Spinal cord (tissue), 10 donors: ENCODE measurements around the gene AOPEP. TPM values are rescaled to one million over a fixed set of nuclear protein-coding genes. Genes with fewer than 3 reads are reported as not detected.
A peak's percentile ranks its signal among the peaks of the same experiment; 100 is the strongest.

Source experiments
- DNase-seq, 6 donors: peaks; one replicate each; pipeline versions ENCODE4 v3.0.0 to v3.0.0-alpha.2; 2013 to 2015; ENCODE audit warnings: low spot score in 6 of 6, low read depth in 4 of 6
- H3K27ac ChIP-seq: one replicate; pipeline ENCODE4 v1.5.1; 2013; ENCODE audit warnings: low read depth, low read length, control low read depth
- H3K27me3 ChIP-seq: one replicate; pipeline ENCODE4 v1.6.1; 2013; ENCODE audit warnings: low read length; ENCODE audit not compliant: control insufficient read depth, insufficient read depth
- H3K36me3 ChIP-seq: one replicate; pipeline ENCODE4 v1.6.1; 2013; ENCODE audit warnings: low read length; ENCODE audit not compliant: control insufficient read depth, insufficient read depth
- H3K4me1 ChIP-seq: one replicate; pipeline ENCODE4 v1.6.1; 2013; ENCODE audit warnings: low read length; ENCODE audit not compliant: control insufficient read depth, insufficient read depth
- H3K4me3 ChIP-seq: one replicate; pipeline ENCODE4 v1.5.1; 2013; ENCODE audit warnings: low read depth, low read length, control low read depth
- H3K9me3 ChIP-seq: one replicate; pipeline ENCODE4 v1.6.1; 2013; ENCODE audit warnings: low read length; ENCODE audit not compliant: control insufficient read depth, insufficient read depth
- WGBS: methylation state at CpG from one replicate; pipeline ENCODE4 v1.1.5; 2013; ENCODE audit warnings: missing lambda C conversion rate; ENCODE audit not compliant: insufficient coverage; 5-methylcytosine and 5-hydroxymethylcytosine counted together
- polyA plus RNA-seq, 2 donors: library from polyadenylated mRNA; unstranded; fragments of 120-200 nt; gene quantifications; one replicate each; pipeline ENCODE4 v1.2.1, GENCODE V29; 2013; ENCODE audit not compliant: insufficient read length in 2 of 2
- total RNA-seq, 2 donors: library from RNA; depleted of rRNA in 1 of 2; stranded (reverse); fragments of 120-200 nt in 1 of 2; fragments of >200 nt in 1 of 2; gene quantifications; one replicate each; pipeline versions ENCODE4 v1.2.3 to v1.2.4, GENCODE V29; 2013 to 2014
- donor health status: healthy.

AOPEP gene
- total and polyA plus RNA-seq, 4 donors, result 42.8 to 77.4 (median 56.3) TPM

DNA sequence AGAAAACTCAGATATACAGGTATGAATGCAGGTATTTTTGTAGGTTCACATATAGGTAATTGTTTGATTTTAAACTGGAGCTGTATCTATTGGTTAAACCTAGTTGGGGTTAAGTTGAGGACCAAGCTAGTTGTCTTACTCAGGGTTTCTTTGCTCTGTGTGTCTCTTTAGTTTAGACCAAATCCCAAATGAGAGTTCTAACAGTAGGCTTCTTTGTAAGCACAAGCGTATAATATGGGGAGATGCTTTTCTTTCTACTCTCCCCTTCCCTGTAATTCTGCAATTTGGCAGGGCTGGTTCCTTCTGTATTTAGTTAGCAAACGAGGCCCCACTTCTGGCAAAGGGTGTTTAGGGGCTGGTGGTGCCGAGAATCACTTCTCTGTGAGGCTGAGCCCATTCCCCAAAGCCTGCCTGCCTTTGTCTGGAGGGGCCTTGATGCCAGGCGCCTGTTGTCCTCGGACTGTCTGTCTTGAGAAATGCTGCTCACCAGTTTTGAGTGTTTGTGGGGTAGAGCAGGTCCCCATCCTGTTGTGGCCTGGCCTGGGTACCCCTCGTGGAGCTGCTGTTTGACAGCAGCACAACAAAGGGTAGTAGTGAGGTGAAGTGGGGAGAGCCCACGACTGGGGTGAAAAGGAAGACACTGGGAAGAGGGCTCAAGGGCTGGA is 331.8 kb downstream of the AOPEP start:
- no peaks in the 10 kb centered on the region for H3K9me3 ChIP-seq
- DNase-seq, result peak in 2 of 6 donors; percentile 71 to 72
- H3K4me1 ChIP-seq, result peaks cover 44% of the 10 kb centered on the region
- no peaks in the 10 kb centered on the region for H3K27me3 ChIP-seq
- peak overlapping the region; percentile 91 for H3K27ac ChIP-seq
- H3K4me3 ChIP-seq, result no peak overlapping the region
- WGBS, result 31% methylated on average over 6 of the region's 7 CpGs
- H3K36me3 ChIP-seq, result peaks cover 8% of the 10 kb centered on the region

DNA sequence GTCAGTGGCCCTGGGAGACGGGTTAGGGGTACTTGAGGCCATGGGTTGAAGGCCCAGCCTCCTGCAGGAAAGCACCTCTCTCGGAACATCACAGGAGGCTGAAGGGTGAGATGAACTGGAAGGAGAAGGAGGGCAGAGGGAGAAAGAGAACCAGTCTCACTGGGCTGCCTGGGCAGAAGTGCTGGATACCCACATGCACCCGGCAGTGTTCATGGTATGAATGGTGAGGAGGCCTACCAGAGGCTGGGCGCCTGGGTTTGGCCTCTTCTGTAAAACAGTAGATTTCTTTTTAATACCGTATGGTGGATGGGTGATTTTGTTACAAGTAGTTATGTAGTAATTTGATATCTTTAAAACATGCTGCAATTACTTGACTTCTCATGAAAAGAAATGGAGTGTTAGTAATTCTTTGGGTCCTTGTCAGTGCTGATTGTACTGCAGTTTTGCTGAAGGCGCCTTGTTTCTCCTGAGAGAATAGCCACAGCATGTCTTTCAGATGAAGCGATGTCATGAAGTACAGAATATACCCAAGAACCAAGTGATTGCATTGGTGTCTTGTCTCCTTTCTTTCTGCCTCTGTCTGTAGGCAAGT is 332.4 kb downstream of the AOPEP start:
- peaks cover 13% of the 10 kb centered on the region for H3K36me3 ChIP-seq
- peak overlapping the region; percentile 91 for H3K27ac ChIP-seq
- no peak overlapping the region for H3K4me3 ChIP-seq
- no peak for DNase-seq
- peaks cover 46% of the 10 kb centered on the region for H3K4me1 ChIP-seq
- 86% methylated on average over 5 of the region's 7 CpGs for WGBS
- no peaks in the 10 kb centered on the region for H3K9me3 ChIP-seq
- H3K27me3 ChIP-seq, result no peaks in the 10 kb centered on the region

DNA sequence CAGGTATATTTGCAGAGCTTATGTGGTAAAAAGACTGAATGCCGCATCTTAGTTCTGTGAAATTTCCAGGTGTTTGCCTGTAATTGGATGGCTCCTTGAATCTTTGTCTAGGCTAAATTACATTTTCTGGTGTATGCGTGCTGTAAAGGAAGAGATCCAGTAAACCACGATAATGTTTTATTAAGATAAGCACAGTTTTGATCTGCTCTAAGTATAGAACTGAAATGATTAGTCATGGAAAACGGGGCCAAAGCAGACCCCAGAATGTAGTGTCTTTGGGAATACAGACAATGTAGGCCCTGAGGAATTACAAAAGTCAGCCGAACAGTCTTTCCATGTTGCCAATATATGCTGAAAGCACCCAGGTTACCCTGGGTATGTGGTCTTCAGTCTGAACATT is 333.7 kb downstream of the AOPEP start:
- Histone ChIP-seq H3K36me3 (peaks cover 17% of the 10 kb centered on the region), H3K9me3 (no peaks in the 10 kb centered on the region), H3K27me3 (no peaks in the 10 kb centered on the region), H3K27ac (no peak overlapping the region), H3K4me1 (peaks cover 48% of the 10 kb centered on the region), H3K4me3 (no peak overlapping the region)
- no peak for DNase-seq
- WGBS, result 63% methylated on average over 3 of the region's 5 CpGs

DNA sequence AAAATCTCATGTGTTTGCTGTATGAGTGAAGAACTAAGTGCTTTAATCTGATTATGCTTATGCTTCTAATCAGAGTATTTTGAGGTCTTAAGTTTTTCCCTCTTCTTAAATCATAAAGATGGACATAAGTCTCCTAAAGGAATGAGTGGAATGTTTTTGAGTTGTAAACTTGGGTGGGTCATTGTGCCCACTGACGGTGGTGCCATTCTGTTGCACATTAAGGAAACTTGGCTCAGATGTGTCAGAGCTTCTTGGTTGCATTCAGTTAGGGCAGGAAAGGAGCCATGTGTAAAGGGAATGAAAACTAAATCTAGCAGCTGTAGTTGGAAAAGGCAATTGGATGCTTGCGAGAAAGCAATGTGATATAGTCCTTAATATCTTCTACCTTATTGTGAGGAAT is 334.4 kb downstream of the AOPEP start:
- no peak overlapping the region for H3K4me3 ChIP-seq
- peaks cover 46% of the 10 kb centered on the region for H3K4me1 ChIP-seq
- 43% methylated on average over 1 of the region's 2 CpGs for WGBS
- H3K27ac ChIP-seq, result no peak overlapping the region
- DNase-seq, result no peak
- no peaks in the 10 kb centered on the region for H3K27me3 ChIP-seq
- H3K9me3 ChIP-seq, result no peaks in the 10 kb centered on the region
- peaks cover 20% of the 10 kb centered on the region for H3K36me3 ChIP-seq

DNA sequence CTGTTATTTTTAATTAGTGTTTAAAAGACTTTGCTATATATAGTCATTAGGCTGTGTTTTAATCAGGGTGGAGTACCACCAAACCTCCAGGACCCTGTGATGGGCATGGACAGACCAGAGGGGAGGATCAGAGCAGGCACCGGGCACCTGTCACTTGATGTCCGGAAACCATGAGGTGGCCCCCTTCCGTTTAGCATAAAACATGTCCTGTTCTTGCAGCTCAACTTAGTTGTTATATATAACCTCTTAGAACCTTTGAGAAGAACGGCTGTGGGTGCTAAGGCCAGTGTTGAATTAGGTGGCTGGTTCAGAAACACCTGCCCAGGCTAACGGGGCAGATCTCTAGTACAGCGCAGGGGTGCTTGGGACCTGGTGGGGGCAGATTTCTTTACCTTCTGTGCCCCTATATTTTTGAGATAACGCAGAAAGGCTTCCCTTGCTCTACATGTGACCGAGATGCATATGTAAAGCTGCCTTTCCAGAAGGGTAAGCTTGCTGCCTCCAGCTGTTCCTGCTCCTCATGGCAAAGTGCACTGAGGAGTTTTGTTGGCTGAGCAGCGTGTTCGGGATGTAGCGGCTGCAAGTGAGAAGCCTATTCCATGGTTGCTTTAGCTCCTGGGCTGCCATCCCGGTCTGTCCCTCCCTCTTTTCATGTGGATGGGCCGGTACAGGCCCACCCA is 335.6 kb downstream of the AOPEP start:
- peaks cover 40% of the 10 kb centered on the region for H3K4me1 ChIP-seq
- peaks cover 21% of the 10 kb centered on the region for H3K36me3 ChIP-seq
- no peak overlapping the region for H3K27ac ChIP-seq
- H3K4me3 ChIP-seq, result no peak overlapping the region
- DNase-seq, result no peak
- no peaks in the 10 kb centered on the region for H3K27me3 ChIP-seq
- H3K9me3 ChIP-seq, result no peaks in the 10 kb centered on the region
- 88% methylated on average over 5 of the region's 13 CpGs for WGBS

DNA sequence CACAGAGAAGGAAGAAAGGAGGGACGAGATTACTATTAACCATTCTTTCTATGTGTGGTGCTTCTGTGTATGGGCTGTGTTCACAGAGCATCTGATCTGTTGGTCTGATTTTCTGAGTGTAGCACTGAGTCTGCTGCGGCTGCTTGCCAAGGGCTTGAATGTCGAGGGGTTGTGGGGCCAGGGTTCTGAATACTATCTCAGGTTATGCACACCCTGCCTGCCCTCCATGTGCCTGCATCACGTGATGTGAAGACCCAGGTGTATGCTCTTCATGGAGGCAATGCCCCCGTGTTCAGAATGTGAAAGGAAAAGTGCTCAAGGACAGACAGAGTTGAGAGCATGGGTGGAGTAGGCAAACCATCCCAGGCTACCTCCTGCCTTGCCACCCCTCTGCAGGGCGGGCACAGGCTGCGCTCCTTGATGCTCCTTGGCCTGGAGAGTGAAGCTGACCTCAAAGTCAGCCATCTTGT is 336.1 kb downstream of the AOPEP start:
- H3K9me3 ChIP-seq, result no peaks in the 10 kb centered on the region
- no peak for DNase-seq
- WGBS, result 74% methylated on average over 5 of the region's 7 CpGs
- no peaks in the 10 kb centered on the region for H3K27me3 ChIP-seq
- peaks cover 26% of the 10 kb centered on the region for H3K36me3 ChIP-seq
- no peak overlapping the region for H3K27ac ChIP-seq
- peaks cover 35% of the 10 kb centered on the region for H3K4me1 ChIP-seq
- H3K4me3 ChIP-seq, result no peak overlapping the region

DNA sequence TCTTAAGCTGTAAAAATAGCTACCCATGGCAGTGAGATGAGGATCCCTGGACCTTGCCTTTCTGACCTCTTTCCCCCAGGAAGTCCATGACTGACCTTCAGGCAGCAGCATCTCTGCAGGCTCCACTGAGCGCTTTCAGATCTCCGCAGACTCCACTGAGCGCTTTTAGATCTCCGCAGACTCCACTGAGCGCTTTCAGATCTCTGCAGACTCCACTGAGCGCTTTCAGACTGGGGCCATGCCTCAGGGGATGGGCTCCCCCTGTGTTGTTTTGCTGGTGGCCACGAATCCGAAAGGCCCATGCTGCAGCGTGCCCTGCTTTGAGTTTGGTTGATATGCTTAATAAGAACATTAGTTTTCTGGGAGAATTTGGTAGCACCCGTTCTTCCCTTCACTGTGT is 336.8 kb downstream of the AOPEP start:
- no peaks in the 10 kb centered on the region for H3K9me3 ChIP-seq
- H3K27me3 ChIP-seq, result no peaks in the 10 kb centered on the region
- H3K4me1 ChIP-seq, result peaks cover 31% of the 10 kb centered on the region
- no peak for DNase-seq
- no peak overlapping the region for H3K4me3 ChIP-seq
- no peak overlapping the region for H3K27ac ChIP-seq
- 88% methylated on average over 10 of the region's 10 CpGs for WGBS
- H3K36me3 ChIP-seq, result peaks cover 26% of the 10 kb centered on the region

DNA sequence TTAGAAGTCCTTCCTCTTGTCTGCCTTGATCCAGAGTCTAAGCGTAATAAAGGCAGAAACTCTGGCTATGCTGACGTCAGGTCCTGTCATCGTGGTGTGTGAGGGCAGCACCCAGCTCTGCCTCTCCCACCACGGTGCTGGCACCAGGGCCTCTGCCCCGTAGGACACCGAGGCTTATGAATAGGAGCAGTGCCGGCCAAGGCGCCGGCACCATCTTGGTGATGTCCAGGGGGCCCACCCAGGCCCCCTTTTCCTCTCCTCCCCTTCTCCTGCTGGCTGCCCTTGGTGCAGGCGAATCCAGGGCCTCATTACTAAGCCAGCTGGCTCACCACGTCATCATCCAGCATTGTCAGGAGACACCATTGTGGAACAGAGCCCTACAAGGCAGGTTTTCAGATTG is 338.7 kb downstream of the AOPEP start:
- no peaks in the 10 kb centered on the region for H3K9me3 ChIP-seq
- H3K27me3 ChIP-seq, result no peaks in the 10 kb centered on the region
- H3K4me3 ChIP-seq, result no peak overlapping the region
- peaks cover 26% of the 10 kb centered on the region for H3K36me3 ChIP-seq
- 83% methylated on average over 5 of the region's 11 CpGs for WGBS
- no peak overlapping the region for H3K27ac ChIP-seq
- H3K4me1 ChIP-seq, result peaks cover 24% of the 10 kb centered on the region
- no peak for DNase-seq

DNA sequence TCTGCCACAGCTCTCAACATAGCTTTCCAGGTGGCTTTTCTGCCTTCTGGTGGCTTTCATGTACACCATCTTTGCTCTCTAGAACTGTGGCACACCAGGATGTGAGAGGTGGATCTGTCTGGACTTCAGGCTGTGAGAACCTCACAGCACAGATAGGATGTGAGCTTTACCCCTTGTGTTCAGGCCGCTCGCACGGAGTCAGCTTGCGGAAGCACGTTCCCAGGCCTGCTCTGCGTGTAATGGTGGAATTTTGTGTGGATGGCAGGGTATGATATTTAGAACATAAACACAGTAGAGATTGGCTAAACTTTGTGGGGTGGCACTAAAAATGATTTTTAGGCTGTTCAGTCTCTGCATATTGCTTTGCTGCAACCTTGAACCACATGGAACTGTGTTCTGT is 340.6 kb downstream of the AOPEP start:
- Histone ChIP-seq H3K27ac (no peak overlapping the region), H3K36me3 (peaks cover 26% of the 10 kb centered on the region), H3K27me3 (no peaks in the 10 kb centered on the region), H3K4me1 (peaks cover 24% of the 10 kb centered on the region), H3K9me3 (no peaks in the 10 kb centered on the region), H3K4me3 (no peak overlapping the region)
- DNase-seq, result no peak
- 95% methylated on average over 6 of the region's 6 CpGs for WGBS
